Heart right ventricle (tissue), 16 donors: ENCODE results near the gene TMEM62. TPM values are rescaled to one million over a fixed set of nuclear protein-coding genes. Genes with fewer than 3 reads are reported as not detected.
A peak's percentile ranks its signal among the peaks of the same experiment; 100 is the strongest.

Experiments used
- ATAC-seq, 8 donors: fragments of 200-7000 bp; cut with Tn5 transposase; one replicate each; pipeline ENCODE4 v1.9.1; 2020; ENCODE audit warnings: mild to moderate bottlenecking in 8 of 8, moderate library complexity in 8 of 8, moderate number of reproducible peaks in 1 of 8
- DNase-seq, 2 donors: peaks; one replicate each; pipeline ENCODE4 v3.0.0-alpha.2; 2020
- H3K27ac ChIP-seq, 10 donors: fragments of 200-600 bp; sonication (generic) in 2 of 10; one replicate each; pipeline versions ENCODE4 v1.5.0 to v1.8.0; 2020 to 2022; ENCODE audit warnings: mild to moderate bottlenecking in 3 of 10
- H3K27me3 ChIP-seq, 7 donors: fragments of 200-600 bp; one replicate each; pipeline ENCODE4 v1.8.0; 2021 to 2022; ENCODE audit warnings: mild to moderate bottlenecking in 2 of 7
- H3K36me3 ChIP-seq, 9 donors: fragments of 200-600 bp; sonication (generic) in 1 of 9; one replicate each; pipeline versions ENCODE4 v1.5.0 to v1.8.0; 2020 to 2022; ENCODE audit warnings: mild to moderate bottlenecking in 2 of 9
- H3K4me1 ChIP-seq, 9 donors: fragments of 200-600 bp; sonication (generic) in 1 of 9; one replicate each; pipeline versions ENCODE4 v1.5.0 to v1.8.0; 2020 to 2022; ENCODE audit warnings: mild to moderate bottlenecking in 4 of 9
- H3K4me3 ChIP-seq, 10 donors: fragments of 200-600 bp; sonication (generic) in 2 of 10; one replicate each; pipeline versions ENCODE4 v1.5.0 to v1.8.0; 2020 to 2022; ENCODE audit warnings: mild to moderate bottlenecking in 7 of 10, moderate library complexity in 2 of 10
- H3K9me3 ChIP-seq, 11 donors: fragments of 200-600 bp in 10 of 11; sonication (generic) in 2 of 11; one replicate each; pipeline versions ENCODE4 v1.5.0 to v1.8.0; 2013 to 2022; ENCODE audit warnings: mild to moderate bottlenecking in 2 of 11, control low read depth in 1 of 11, moderate library complexity in 1 of 11
- CTCF ChIP-seq, 9 donors: fragments of 200-600 bp; sonication (generic) in 2 of 9; IDR thresholded peaks; one replicate each; pipeline versions ENCODE4 v1.5.0 to v1.8.0; 2021 to 2022; ENCODE audit warnings: antibody characterized with exemption in 9 of 9, mild to moderate bottlenecking in 5 of 9, moderate library complexity in 1 of 9
- WGBS, 2 donors: extraction: QIAGEN DNeasy Blood & Tissue Kit; methylation state at CpG; one replicate each; pipeline ENCODE4 v1.1.7; 2013; ENCODE audit warnings: inconsistent platforms in 1 of 2; 5-methylcytosine and 5-hydroxymethylcytosine counted together
- intact Hi-C, 10 donors: fragments of 100-400 bp; cut with DNase I; formaldehyde crosslinking; loops; one replicate each; pipeline versions ENCODE4 v1.11.1 to v1.14.2; 2022
- polyA plus RNA-seq, 2 donors: library from polyadenylated mRNA; stranded (reverse); fragments of 200-250 nt; gene quantifications; one replicate each; pipeline ENCODE4 v1.2.3, GENCODE V29; 2013
- total RNA-seq, 10 donors: library from RNA; stranded (reverse); fragmentation: NEBNext Ultra II Directional in 3 of 10; extraction: Animal tissue kit (Norgen Biotek cat#: 25700) in 3 of 10; gene quantifications; one replicate each; pipeline versions ENCODE4 v1.2.1 to v1.2.4, GENCODE V29; 2021 to 2023
- donor health status: Arrhythmogenic right ventricular cardiomyopathy.
- donor health status: ischemic (EF 13 %, LVEDD 7.1; RV severe dilation, severe dysfunction).
- donor health status: healthy with polysubstance abuse.
- donor health status: DM: no; HTN: yes; CAD: no.
- donor health status: DM: no; HTN: no; CAD: no.
- donor health status: ischemic (EF 25% LVEDD 6.9; RV normal size, moderate dysfunction).
- donor health status: ischemic (EF 25% LVEDD 5.7; RV mildly dilated, moderate dysfunction).
- donor health status: healthy.
- donor health status: DM: yes; HTN: yes; CAD: no.
- donor health status: Ischemic cardiomyopathy.
- donor health status: ischemic (EF 35%, LVEDD 5.7; RV mildly dilated, moderate dysfunction).
- donor health status: nonischemic (EF 11% LVEDD 7.7; RV severe dilation, severe dysfunction).
- donor health status: DM: yes; HTN: yes; CAD: no.
- donor health status: PGD.
- donor health status: ischemic (EF 29% LVEDD 5.4; RV normal size, mild dysfunction).
- donor health status: nonischemic (EF 23%, LVEDD 6.1; RV moderate dilation, normal function).

The TMEM62 gene
- total and polyA plus RNA-seq, 12 donors, result 7.6 to 13.9 (median 11.7) TPM

DNA sequence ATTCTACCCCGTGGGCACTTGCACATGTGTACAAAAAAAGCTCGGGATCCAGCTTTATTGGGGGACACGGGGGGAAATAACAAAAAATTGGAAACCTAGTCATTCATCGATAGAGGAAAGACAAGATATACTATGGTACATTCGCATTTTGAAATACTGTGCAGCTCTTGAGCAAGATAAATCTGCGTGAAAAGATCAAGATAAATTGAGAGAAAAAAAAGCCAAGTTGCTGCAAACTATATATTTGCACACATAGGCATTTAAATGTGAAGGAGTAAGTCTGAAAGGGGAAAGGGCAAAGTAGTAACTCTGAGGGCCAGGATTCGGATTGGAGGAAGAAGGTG, 26.9 kb upstream of the TMEM62 start:
- peaks cover 3 to 44% (median 32%) of the 10 kb centered on the region in 9 donors for H3K4me1 ChIP-seq
- ATAC-seq (peak in 1 of 8 donors; percentile 13), DNase-seq (no peak)
- H3K9me3 ChIP-seq, result no peaks in the 10 kb centered on the region
- WGBS, 2 donors, result 21 to 22% methylated on average over 7 of the region's 7 CpGs
- peak overlapping the region; percentile 60 to 92 (median 78) for H3K4me3 ChIP-seq
- peak overlapping the region; percentile 52 to 98 (median 94) for H3K27ac ChIP-seq
- peaks cover 0 to 16% (median 0%) of the 10 kb centered on the region in 9 donors for H3K36me3 ChIP-seq
- H3K27me3 ChIP-seq, result no peaks in the 10 kb centered on the region
- no peak for TF ChIP-seq CTCF (IDR thresholded peaks at IDR 0.05)
- intact Hi-C loops, result loop anchor here in 2 of 10 donors (1.0 to 10.0 kb wide), 3 partner anchors 17 to 226 kb away; partner anchors contain the start of genes CCNDBP1 (in 1 of the 2) and LCMT2 (in 1 of the 2)

- H3K27ac ChIP-seq, result peak overlapping the region in 1 of 10 donors; percentile 98
- 91 to 93% methylated on average over 1 of the region's 1 CpG for WGBS, 2 donors
- peaks cover 0 to 7% (median 0%) of the 10 kb centered on the region in 9 donors for H3K36me3 ChIP-seq
- TF ChIP-seq CTCF (IDR thresholded peaks at IDR 0.05), result no peak
- H3K4me3 ChIP-seq, result no peak overlapping the region
- no peaks in the 10 kb centered on the region for H3K27me3 ChIP-seq
- peaks cover 3 to 44% (median 29%) of the 10 kb centered on the region in 9 donors for H3K4me1 ChIP-seq
- no peak for ATAC-seq
- no peaks in the 10 kb centered on the region for H3K9me3 ChIP-seq
- DNase-seq, result no peak
- intact Hi-C loops, result loop anchor here in 2 of 10 donors (5.0 to 10.0 kb wide), 2 partner anchors 77 to 225 kb away; partner anchors contain the start of genes CCNDBP1 (in 1 of the 2) and LCMT2 (in 1 of the 2)
Observed at GRCh38 chr15:43107751-43108150, 25.6 kb upstream of the TMEM62 start.

GRCh38 chr15:43111354-43111753, 22.0 kb upstream of the TMEM62 start:
- Histone ChIP-seq H3K27ac (no peak overlapping the region), H3K4me1 (peaks cover 3 to 18% (median 6%) of the 10 kb centered on the region in 9 donors), H3K36me3 (no peaks in the 10 kb centered on the region), H3K4me3 (no peak overlapping the region), H3K9me3 (no peaks in the 10 kb centered on the region), H3K27me3 (peaks cover 0 to under 1% (median 0%) of the 10 kb centered on the region in 7 donors)
- intact Hi-C loops, result no loop called here
- ATAC-seq (no peak), DNase-seq (no peak)
- WGBS, 2 donors, result 67 to 79% methylated on average over 3 of the region's 3 CpGs
- TF ChIP-seq CTCF (IDR thresholded peaks at IDR 0.05), result no peak

DNA sequence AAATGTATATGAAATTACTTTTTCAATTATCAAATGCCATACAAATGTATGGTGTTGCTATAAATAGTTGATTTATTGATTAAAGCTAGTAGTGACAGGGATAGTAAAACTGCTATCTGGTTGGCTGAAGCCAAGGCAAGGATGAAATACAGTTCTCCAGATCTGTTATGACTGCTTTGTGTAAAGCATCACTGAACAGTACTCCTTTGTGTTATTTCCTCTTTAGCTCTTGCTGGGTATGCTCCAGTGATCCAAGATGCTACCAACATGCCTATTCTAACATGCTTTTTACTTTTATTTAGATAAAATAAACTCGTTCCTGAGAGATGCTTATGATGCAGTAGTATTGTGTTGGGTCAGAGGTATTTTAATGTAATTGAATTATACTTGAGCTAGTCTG, 15.1 kb upstream of the TMEM62 start:
- H3K9me3 ChIP-seq, result no peaks in the 10 kb centered on the region
- TF ChIP-seq CTCF (IDR thresholded peaks at IDR 0.05), result no peak
- peaks cover 0 to 4% (median 0%) of the 10 kb centered on the region in 7 donors for H3K27me3 ChIP-seq
- H3K4me3 ChIP-seq, result no peak overlapping the region
- ATAC-seq, result no peak
- no peak for DNase-seq
- intact Hi-C loops, result no loop called here
- peaks cover 0 to 9% (median 3%) of the 10 kb centered on the region in 9 donors for H3K4me1 ChIP-seq
- no peaks in the 10 kb centered on the region for H3K36me3 ChIP-seq
- H3K27ac ChIP-seq, result no peak overlapping the region
- 62 to 78% methylated on average over 1 of the region's 1 CpG for WGBS, 2 donors
